ENCODE measurements around the gene SYTL2. TPM values are rescaled to one million over a fixed set of nuclear protein-coding genes. Genes with fewer than 3 reads are reported as not detected.
A peak's percentile ranks its signal among the peaks of the same experiment; 100 is the strongest.
"Not testable (repeated sequence)": the region's sequence is repeated elsewhere in the genome, so short reads cannot be mapped to it uniquely, and the experiment has no call there.

Gene SYTL2
- total RNA-seq, 3 donors from 2014 or later, result 10.1 to 189 (median 120) TPM

- Histone ChIP-seq H3K36me3 (no peaks in the 10 kb centered on the region), H3K9me3 (peaks cover 0 to 5% of the 10 kb centered on the region in 2 donors), H3K4me1 (no peaks in the 10 kb centered on the region), H3K27ac (peak overlapping the region; percentile 87 to 88), H3K4me3 (peak overlapping the region; percentile 47 to 68 (median 63)), H3K27me3 (no peaks in the 10 kb centered on the region)
- intact Hi-C loops (cut with DNase I; ENCODE audit: low total_unique reads), result no loop called here
- no peak for TF ChIP-seq POLR2AphosphoS5 (IDR thresholded peaks at IDR 0.05)
- TF ChIP-seq POLR2A (IDR thresholded peaks at IDR 0.05), result no peak
- no peak for TF ChIP-seq CTCF (IDR thresholded peaks at IDR 0.05)
- no peak for DNase-seq (ENCODE audit: low spot score in 2 of 2)
Measured at GRCh38 chr11:85854212-85854556, 43.2 kb upstream of the SYTL2 start.

- H3K4me1 ChIP-seq; H3K27ac ChIP-seq; H3K36me3 ChIP-seq; H3K9me3 ChIP-seq; H3K27me3 ChIP-seq; intact Hi-C loops (cut with DNase I; ENCODE audit: low total_unique reads); DNase-seq (ENCODE audit: low spot score in 2 of 2): not testable (repeated sequence)
- H3K4me3 ChIP-seq, result peak overlapping the region in 2 of 3 donors; percentile 63 to 68
Measured at GRCh38 chr11:85853541-85853940, 42.6 kb upstream of the SYTL2 start.

- DNase-seq (ENCODE audit: low spot score in 2 of 2); H3K4me3 ChIP-seq; H3K27ac ChIP-seq; H3K27me3 ChIP-seq; H3K9me3 ChIP-seq; intact Hi-C loops (cut with DNase I; ENCODE audit: low total_unique reads); H3K36me3 ChIP-seq; H3K4me1 ChIP-seq: not testable (repeated sequence)
Measured at GRCh38 chr11:85852754-85853153, 41.8 kb upstream of the SYTL2 start.

- H3K27ac ChIP-seq, result no peak overlapping the region
- no peaks in the 10 kb centered on the region for H3K4me1 ChIP-seq
- no peak for DNase-seq (ENCODE audit: low spot score in 2 of 2)
- TF ChIP-seq POLR2AphosphoS5 (IDR thresholded peaks at IDR 0.05) (no peak), POLR2A (IDR thresholded peaks at IDR 0.05) (no peak), CTCF (IDR thresholded peaks at IDR 0.05) (no peak)
- peaks cover 0 to 5% of the 10 kb centered on the region in 2 donors for H3K9me3 ChIP-seq
- H3K27me3 ChIP-seq, result no peaks in the 10 kb centered on the region
- H3K4me3 ChIP-seq, result no peak overlapping the region
- intact Hi-C loops (cut with DNase I; ENCODE audit: low total_unique reads), result no loop called here
- no peaks in the 10 kb centered on the region for H3K36me3 ChIP-seq
Measured at GRCh38 chr11:85848556-85848955, 37.6 kb upstream of the SYTL2 start.

GRCh38 chr11:85848006-85848405 is 37.1 kb upstream of the SYTL2 start:
- Histone ChIP-seq H3K36me3 (no peaks in the 10 kb centered on the region), H3K27me3 (no peaks in the 10 kb centered on the region), H3K27ac (no peak overlapping the region), H3K4me3 (no peak overlapping the region), H3K9me3 (peaks cover 0 to 5% of the 10 kb centered on the region in 2 donors), H3K4me1 (no peaks in the 10 kb centered on the region)
- DNase-seq (ENCODE audit: low spot score in 2 of 2), result no peak
- intact Hi-C loops (cut with DNase I; ENCODE audit: low total_unique reads), result no loop called here
- TF ChIP-seq CTCF (IDR thresholded peaks at IDR 0.05), result no peak
- no peak for TF ChIP-seq POLR2A (IDR thresholded peaks at IDR 0.05)
- no peak for TF ChIP-seq POLR2AphosphoS5 (IDR thresholded peaks at IDR 0.05)

- H3K27ac ChIP-seq, result no peak overlapping the region
- intact Hi-C loops (cut with DNase I; ENCODE audit: low total_unique reads), result no loop called here
- H3K27me3 ChIP-seq, result no peaks in the 10 kb centered on the region
- H3K36me3 ChIP-seq, result no peaks in the 10 kb centered on the region
- H3K4me3 ChIP-seq, result no peak overlapping the region
- DNase-seq (ENCODE audit: low spot score in 2 of 2), result no peak
- peaks cover 0 to 4% of the 10 kb centered on the region in 2 donors for H3K9me3 ChIP-seq
- no peaks in the 10 kb centered on the region for H3K4me1 ChIP-seq
- TF ChIP-seq POLR2A (IDR thresholded peaks at IDR 0.05) (no peak), POLR2AphosphoS5 (IDR thresholded peaks at IDR 0.05) (no peak), CTCF (IDR thresholded peaks at IDR 0.05) (no peak)
Measured at GRCh38 chr11:85847436-85847835, 36.5 kb upstream of the SYTL2 start.

Data from breast epithelium (tissue), 4 donors.